ENCODE data around the gene PTPRR. TPM values are rescaled to one million over a fixed set of nuclear protein-coding genes. Genes with fewer than 3 reads are reported as not detected.

PTPRR gene
- total RNA-seq, 4 donors from 2014 or later: 0.19 TPM; not detected in 3

DNA sequence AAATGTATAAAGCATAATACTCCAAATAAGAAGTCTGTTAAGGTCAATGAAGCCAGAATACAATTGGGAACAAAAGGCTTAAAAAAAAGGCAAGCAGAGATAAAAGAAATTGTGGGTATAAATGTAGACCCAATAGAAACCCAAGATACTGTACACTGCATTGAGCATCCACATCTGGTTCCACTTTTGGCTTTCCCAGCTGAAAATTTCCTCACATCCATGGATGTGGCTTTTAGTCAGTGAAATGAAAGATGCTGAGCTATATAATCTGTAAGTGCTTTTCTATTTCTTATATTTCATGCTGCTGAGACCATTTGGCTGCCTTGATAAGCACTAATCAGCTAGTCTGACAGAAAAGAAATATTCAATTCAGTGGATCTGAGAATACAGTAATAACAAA, 83.5 kb downstream of the PTPRR start:
- no peaks in the 10 kb centered on the region for H3K9me3 ChIP-seq
- DNase-seq: no peak
- H3K4me1 ChIP-seq: no peaks in the 10 kb centered on the region
- no peak for TF ChIP-seq POLR2A (IDR thresholded peaks at IDR 0.05)
- TF ChIP-seq, protein P1, sequence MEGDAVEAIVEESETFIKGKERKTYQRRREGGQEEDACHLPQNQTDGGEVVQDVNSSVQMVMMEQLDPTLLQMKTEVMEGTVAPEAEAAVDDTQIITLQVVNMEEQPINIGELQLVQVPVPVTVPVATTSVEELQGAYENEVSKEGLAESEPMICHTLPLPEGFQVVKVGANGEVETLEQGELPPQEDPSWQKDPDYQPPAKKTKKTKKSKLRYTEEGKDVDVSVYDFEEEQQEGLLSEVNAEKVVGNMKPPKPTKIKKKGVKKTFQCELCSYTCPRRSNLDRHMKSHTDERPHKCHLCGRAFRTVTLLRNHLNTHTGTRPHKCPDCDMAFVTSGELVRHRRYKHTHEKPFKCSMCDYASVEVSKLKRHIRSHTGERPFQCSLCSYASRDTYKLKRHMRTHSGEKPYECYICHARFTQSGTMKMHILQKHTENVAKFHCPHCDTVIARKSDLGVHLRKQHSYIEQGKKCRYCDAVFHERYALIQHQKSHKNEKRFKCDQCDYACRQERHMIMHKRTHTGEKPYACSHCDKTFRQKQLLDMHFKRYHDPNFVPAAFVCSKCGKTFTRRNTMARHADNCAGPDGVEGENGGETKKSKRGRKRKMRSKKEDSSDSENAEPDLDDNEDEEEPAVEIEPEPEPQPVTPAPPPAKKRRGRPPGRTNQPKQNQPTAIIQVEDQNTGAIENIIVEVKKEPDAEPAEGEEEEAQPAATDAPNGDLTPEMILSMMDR (IDR thresholded peaks at IDR 0.05): no peak
- no peak overlapping the region for H3K4me3 ChIP-seq
- intact Hi-C loops (cut with DNase I): no loop called here
- H3K27ac ChIP-seq: no peak overlapping the region
- no peaks in the 10 kb centered on the region for H3K36me3 ChIP-seq
- no peaks in the 10 kb centered on the region for H3K27me3 ChIP-seq

DNA sequence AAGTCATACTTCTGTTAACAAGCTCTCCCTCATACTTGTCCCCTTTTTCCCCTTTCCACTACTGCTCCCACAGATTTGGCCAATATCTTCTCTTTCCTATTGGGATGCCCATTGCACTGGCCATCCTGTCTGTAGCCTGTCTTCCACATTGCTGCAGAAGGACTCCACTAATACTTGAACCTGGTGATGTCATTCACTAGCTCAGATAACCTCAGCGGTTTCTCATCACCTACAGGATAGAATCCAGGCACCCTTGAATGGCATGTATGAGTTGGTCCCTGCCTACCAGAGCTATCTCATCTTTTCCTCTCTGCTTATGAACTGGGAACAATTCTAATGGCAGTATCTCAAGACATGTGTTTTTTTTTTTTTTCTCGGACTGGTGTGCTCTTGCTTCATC, 84.6 kb downstream of the PTPRR start:
- DNase-seq: no peak
- intact Hi-C loops (cut with DNase I): no loop called here
- H3K36me3 ChIP-seq: no peaks in the 10 kb centered on the region
- H3K27me3 ChIP-seq: no peaks in the 10 kb centered on the region
- no peak overlapping the region for H3K4me3 ChIP-seq
- TF ChIP-seq, protein P1 (IDR thresholded peaks at IDR 0.05): no peak
- TF ChIP-seq POLR2A (IDR thresholded peaks at IDR 0.05): no peak
- H3K27ac ChIP-seq: no peak overlapping the region
- H3K9me3 ChIP-seq: no peaks in the 10 kb centered on the region
- H3K4me1 ChIP-seq: no peaks in the 10 kb centered on the region
- WGBS, 2 donors: 71 to 80% methylated on average over 1 to 2 of the region's 2 CpGs

DNA sequence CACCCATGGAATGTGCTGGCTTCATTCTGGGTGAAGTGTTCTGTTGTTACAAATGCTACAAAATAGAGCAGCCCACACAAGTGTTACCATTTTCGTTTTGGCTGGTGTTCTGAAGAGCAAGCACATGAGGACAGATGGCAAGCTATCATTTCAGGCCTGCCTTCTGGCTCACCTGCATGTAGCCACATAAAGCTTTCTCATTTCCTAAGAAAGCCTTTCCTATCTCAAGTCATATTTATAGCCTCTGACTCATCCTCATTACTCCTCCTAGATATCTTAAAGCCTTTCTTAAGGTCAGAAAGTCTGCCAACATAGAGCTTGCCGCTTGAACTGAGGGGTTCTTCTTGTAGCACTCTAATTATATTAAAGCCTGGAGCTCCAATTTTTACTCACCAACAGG, 89.0 kb downstream of the PTPRR start:
- intact Hi-C loops (cut with DNase I): no loop called here
- H3K27me3 ChIP-seq: no peaks in the 10 kb centered on the region
- H3K9me3 ChIP-seq: no peaks in the 10 kb centered on the region
- TF ChIP-seq, protein P1 (IDR thresholded peaks at IDR 0.05): no peak
- no peak for TF ChIP-seq POLR2A (IDR thresholded peaks at IDR 0.05)
- WGBS, 2 donors: 41 to 56% methylated on average over 2 of the region's 2 CpGs
- H3K4me1 ChIP-seq: no peaks in the 10 kb centered on the region
- H3K36me3 ChIP-seq: no peaks in the 10 kb centered on the region
- H3K4me3 ChIP-seq: no peak overlapping the region
- no peak for DNase-seq
- no peak overlapping the region for H3K27ac ChIP-seq

DNA sequence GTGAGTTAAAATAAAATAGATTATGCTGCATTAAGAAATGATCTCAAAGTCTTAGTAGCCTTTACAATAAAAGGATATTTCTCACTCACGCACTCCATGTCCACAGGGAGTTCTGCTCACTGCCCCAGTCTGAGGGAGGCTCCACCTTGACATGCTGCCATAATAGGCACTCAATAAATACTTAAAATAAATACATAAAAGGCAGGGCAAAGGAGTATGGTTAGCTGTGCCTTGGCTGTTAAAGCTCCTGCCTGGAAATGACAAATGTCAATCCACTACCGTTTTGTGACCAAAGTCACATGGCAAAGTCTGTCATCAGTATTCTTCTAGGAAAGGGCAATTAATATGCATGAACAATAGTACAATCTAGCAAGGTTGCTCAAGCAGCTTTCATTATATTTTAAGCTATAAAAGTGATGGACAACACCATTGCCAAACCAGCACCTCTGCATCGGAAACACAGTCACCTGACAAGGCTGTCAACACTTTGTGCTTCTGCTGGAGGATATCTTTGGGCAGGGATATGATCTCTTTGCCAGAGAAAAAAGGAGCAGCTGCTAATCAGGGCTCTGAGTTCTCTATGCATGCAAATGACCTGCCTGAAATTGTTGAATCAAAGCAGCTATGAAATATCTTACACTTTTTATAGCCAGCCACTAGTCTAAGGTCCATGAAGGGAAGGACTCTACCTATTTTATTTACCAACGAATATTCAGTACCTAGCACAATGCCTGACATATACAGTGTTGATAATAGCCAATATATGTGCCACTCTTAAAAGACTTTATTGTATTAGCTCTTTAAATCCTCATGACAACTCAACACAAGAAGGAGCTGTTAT, 90.1 kb downstream of the PTPRR start:
- TF ChIP-seq, protein P1 (IDR thresholded peaks at IDR 0.05): no peak
- H3K9me3 ChIP-seq: no peaks in the 10 kb centered on the region
- WGBS, 2 donors: 63 to 65% methylated on average over 4 of the region's 4 CpGs
- no peaks in the 10 kb centered on the region for H3K27me3 ChIP-seq
- H3K4me1 ChIP-seq: no peaks in the 10 kb centered on the region
- intact Hi-C loops (cut with DNase I): no loop called here
- H3K36me3 ChIP-seq: no peaks in the 10 kb centered on the region
- H3K4me3 ChIP-seq: no peak overlapping the region
- no peak for DNase-seq
- no peak overlapping the region for H3K27ac ChIP-seq

DNA sequence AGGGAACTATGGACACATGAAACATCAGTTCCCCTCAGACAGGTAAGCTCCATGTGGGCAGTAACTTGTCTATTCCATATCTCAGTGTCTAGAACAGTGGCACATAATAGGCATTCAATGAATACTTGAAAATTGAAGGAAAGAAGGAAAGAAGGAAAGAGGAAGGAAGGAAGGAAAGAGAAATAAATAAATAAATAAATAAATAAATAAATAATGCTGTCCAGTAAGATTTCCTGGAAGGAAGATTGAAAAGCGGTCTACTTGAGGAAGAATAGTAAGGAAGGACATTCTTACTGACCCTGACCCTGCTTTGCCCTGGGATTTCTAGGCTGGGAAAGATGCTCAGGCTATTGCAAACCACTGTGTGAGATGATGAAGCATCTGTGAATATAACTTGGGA, 91.5 kb downstream of the PTPRR start:
- Histone ChIP-seq H3K27me3 (no peaks in the 10 kb centered on the region), H3K4me1 (no peaks in the 10 kb centered on the region), H3K36me3 (no peaks in the 10 kb centered on the region), H3K4me3 (no peak overlapping the region), H3K9me3 (no peaks in the 10 kb centered on the region), H3K27ac (no peak overlapping the region)
- no peak for DNase-seq
- intact Hi-C loops (cut with DNase I): no loop called here
- TF ChIP-seq, protein P1 (IDR thresholded peaks at IDR 0.05): no peak
- TF ChIP-seq POLR2A (IDR thresholded peaks at IDR 0.05): no peak
- 80% methylated on average over 1 of the region's 1 CpG for WGBS, 2 donors

All from esophagus squamous epithelium (tissue), 5 donors.